GM23248 (cell line): ENCODE measurements around the gene MTA3.

Experiments
- EZH2 ChIP-seq: fragments of 200-600 bp; sonication (generic); IDR thresholded peaks from 2 replicates; pipeline ENCODE4 v1.6.1; 2018; ENCODE audit warnings: antibody characterized with exemption, mild to moderate bottlenecking; ENCODE audit not compliant: insufficient read depth, poor library complexity, severe bottlenecking
- EZH2phosphoT487 ChIP-seq: fragments of 200-600 bp; sonication (generic); IDR thresholded peaks from 2 replicates; pipeline ENCODE4 v1.6.1; 2018; ENCODE audit warnings: antibody characterized with exemption, moderate library complexity, mild to moderate bottlenecking, low read depth; ENCODE audit not compliant: insufficient read depth

DNA sequence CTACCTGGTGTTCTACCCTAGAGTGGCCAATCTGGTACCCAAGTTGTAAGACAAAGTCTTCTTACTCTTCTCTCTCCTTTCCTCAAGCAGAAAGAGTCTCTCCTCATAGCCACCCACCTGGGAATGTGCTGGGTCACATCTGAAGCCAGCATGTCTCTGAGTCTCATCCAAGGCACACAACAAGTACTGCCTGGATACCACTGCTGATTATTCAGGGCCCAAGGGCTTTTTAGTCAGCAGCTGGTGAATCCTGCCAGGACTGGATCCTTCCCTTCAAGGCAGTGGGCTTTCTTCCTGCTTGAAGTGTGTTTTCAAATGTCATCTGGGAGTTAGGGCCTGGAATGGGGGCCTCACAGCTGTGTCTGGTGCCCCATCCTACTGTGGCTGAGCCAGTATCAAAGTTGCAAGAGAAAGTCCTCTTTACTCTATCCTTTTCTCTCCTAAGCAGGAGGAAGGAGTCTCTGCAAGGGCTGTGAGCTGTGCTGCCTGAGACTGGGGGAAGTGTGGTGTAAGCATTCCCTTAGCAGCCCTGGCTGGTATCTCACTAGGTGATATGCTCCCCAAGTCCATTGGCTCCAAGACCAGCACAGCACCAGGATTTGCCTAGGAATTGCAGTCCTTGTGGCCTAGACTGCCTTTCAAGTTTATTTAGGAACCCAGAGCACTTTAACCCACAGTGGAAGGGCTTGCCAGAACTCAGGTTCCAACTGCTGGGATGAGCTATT lies 168.3 kb downstream of the MTA3 start:
- TF ChIP-seq EZH2phosphoT487 (no peak), EZH2 (no peak)
